NCI-H187 treated with DMSO at 0.1 percent for 48 hours (cell line): Measurements from ENCODE around the gene METTL2B.
"Not testable (repeated sequence)": the region's sequence is repeated elsewhere in the genome, so short reads cannot be mapped to it uniquely, and the experiment has no call there.

Experiments used
- DNase-seq: peaks from one replicate; lab custom pipeline; 2025; lab: John Stamatoyannopoulos, UW

The METTL2B gene

DNA sequence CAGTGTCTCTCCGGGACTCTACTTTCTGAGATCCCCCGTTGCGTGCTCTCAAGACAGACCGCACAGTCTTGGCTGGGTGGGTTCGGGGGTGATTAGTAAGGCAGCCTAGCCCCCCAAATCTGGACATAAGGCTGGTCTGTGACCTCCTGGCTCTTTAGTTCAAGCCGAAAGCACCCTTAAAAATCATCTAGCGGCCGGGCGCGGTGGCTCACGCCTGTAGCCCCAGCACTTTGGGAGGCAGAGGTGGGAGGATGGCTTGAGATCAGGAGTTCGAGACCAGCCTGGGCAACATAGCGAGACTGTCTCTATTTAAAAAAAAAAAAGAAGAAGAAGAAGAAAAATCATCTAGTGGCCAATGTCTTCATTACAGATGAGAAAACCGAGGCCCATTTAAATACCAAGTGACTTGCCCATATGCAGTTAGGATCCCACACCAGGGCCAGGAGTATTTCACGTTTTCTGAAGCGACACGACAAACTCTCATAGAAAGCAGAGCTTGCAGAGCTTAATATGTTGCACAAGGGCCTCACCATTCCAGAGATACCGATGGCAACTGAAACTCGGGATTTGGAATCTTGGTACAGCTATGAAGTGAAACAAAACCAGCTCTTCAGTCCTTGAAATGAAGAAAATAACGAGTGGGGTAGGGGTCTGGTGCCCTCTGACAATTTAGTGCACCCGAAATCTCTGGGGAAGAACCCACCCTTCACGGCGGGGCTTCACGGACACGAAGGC lies 21.6 kb upstream of the METTL2B start:
- DNase-seq, result no peak

DNA sequence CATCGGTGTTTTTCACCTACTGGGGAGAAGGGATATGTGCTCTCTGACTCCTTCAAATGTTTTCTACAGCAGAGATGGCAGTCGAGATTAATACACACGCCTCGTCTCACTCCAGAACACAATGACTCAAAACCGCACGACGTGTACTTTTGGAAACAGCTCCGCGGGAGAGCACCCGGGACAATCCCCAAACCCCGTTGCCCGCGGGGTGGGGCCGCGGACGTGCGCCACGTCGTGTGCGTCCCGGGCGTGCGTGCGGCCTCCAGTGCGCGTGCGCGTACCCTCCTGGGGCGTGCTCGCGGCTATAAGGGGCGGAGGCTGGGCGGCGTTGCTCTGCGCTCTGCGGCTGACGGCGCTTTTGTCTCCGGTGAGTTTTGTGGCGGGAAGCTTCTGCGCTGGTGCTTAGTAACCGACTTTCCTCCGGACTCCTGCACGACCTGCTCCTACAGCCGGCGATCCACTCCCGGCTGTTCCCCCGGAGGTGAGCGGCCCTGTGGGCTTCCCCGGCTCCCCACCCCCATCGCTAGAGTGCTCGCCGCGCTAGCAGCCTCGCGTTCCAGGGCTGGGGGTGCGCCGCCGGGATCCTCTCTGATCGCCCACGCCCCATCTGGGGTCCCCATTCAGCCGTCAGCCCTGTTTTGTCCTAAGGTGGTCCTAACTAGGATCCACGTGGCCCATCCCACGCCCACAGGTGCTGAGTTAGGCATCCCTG lies 20.8 kb upstream of the METTL2B start, which contains the start of gene HILPDA:
Gene HILPDA (plus strand): TSS at position 336 of the 712 bp plus-strand sequence. CDS start 1,391 bp downstream, outside the sequence.
- DNase-seq, result peak; percentile 68

DNA sequence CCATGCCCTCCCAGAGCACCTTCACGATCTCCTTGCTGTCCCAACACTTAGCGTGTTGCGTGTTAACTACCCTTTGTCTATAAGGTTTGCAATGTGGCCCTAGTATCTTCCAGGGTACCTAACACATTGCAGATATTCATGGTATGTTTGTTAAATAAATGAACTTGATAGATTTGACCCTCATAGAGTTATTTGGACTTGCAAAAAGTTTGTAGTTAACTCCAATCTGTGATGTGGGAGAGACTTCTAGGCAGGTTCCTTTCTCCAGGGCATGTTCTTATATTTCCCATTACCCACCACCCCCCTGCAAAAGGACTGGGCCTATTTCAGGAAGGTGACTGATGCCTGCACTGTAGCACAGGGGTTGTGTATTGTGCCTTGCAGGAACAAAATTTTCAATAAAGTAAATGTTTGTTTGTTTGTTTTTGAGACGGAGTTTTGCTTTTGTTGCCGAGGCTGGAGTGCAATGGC lies 20.3 kb upstream of the METTL2B start:
- DNase-seq, result no peak

DNA sequence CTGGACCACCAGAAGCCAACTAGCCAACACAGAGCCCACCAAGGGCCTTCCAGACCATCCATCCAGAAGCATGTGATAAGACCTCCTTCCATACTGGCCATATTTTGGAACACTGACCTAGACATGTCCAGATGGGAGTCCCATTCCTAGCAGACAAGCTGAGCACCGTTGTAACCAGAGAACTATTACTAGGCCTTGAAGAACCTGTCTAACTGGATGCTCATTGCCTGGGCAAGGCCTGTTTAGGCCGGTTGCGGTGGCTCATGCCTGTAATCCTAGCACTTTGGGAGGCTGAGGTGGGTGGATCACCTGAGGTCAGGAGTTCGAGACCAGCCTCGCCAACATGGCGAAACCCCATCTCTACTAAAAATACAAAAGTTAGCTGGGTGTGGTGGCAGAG lies 19.2 kb upstream of the METTL2B start:
- DNase-seq, result not testable (repeated sequence)

DNA sequence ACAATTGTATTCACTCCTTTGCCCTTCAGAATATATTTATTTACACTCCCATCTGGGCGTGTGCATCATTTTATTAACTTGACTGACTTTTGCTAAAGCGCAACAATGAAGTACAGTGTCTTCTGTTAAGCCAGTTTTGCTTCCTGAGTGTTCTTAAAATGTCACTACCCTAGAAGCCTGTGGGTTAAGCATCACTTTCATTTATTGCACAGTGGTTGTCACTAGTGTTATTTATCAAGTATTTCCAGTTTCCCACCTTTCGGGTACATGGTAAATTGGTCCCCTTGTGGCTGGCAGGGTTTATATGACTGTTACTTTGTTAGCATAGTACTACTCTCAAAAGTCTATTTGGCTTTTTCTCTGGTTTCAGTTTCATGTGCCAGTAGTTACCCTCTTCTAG lies 17.6 kb upstream of the METTL2B start:
- DNase-seq, result no peak

DNA sequence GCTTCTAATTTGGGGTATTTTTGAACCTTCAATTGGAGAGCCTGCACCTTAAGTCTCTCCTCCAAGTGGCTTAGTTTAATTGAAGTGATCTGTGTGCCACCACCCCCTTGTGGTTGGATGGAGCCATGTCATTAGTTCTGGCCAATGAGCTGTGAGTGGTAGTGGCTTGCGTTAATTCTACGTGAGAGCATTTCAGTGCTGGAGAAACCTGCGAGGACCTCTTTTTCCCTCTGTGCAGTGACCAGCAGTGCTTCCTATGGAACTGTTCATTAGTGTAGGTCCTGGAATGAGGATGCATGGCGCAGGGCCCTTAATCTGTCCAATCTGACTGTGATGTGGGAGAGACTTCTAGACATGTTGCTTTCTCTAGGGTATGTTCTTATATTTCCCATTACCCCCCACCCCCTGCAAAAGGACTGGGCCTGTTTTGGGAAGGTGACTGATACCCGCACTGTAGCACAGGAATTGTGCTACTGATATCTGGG lies 17.1 kb upstream of the METTL2B start:
- no peak for DNase-seq

DNA sequence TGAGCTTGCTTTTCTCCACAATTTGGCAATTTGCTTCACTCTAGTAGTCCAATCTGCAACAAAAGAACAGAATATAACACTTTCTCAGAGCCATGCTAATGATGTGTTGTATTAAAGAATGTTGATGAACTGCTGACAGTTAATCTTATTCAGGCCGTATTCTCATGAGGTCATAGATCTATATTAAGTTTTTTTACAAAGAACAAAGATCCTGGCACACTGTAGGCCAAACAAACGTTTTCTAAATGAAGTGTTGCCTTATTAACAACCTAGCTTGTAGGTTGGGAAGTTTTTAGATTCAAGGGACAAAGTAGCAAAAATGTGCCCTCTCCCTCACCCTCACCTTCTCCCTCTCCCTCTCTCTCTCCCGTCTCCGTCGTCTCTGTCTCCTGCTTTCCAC lies 14.1 kb upstream of the METTL2B start:
- no peak for DNase-seq

DNA sequence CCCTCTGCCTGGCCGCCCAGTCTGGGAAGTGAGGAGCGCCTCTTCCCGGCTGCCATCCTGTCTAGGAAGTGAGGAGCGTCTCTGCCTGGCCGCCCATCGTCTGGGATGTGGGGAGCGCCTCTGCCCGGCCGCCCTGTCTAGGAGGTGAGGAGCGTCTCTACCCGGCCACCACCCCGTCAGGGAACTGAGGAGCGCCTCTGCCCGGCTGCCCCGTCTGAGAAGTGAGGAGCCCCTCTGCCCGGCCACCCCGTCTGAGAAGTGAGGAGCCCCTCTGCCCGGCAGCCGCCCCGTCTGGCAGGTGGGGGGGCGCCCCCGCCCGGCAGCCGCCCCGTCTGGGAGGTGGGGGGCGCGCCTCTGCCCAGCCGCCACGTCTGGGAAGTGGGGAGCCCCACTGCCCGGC lies 13.2 kb upstream of the METTL2B start:
- not testable (repeated sequence) for DNase-seq

DNA sequence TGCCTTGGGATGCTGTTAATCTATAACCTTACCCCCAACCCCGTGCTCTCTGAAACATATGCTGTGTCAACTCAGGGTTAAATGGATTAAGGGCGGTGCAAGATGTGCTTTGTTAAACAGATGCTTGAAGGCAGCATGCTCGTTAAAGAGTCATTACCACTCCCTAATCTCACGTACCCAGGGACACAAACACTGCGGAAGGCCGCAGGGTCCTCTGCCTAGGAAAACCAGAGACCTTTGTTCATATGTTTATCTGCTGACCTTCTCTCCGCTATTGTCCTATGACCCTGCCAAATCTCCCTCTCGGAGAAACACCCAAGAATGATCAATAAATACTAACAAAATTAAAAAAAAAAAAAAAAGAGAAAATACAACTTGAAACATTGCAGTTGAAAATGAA lies 12.6 kb upstream of the METTL2B start:
- DNase-seq, result not testable (repeated sequence)

DNA sequence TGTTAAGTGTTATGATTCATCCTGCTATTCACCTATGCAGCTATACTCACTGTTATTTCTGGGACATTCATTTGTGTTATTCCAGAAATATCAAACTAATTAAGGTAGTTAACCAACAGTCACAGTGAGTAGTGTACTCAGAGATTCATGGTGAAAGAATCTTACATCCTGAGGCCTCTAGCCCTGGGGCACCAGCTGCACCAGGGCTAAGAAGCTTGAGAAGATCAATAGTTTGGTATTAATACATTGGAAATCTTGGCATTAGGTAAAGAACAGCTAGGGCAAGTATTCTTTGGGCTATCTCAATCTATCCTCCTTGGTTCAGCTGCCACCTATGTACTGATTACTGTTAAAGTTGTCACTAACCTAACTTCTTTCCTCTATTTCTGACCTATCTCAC lies 9.7 kb upstream of the METTL2B start:
- DNase-seq, result not testable (repeated sequence)

DNA sequence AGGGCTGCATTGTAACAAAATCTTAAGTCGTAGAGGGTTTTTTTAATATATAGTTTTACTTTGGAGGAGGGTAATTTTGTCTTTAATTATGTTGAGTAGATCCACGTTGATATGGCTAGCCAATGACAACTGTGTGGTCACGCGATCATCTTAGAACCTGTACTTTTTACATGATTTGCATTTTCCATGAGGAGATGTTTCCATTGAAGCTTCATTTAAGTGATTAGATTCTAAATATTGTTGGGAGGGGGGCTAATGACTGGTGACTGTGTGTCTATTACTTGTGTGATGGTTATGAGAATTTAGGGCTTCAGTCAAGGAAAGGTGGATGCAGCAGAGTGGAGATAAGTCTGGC lies 765 bp downstream of the METTL2B start:
- not testable (repeated sequence) for DNase-seq

DNA sequence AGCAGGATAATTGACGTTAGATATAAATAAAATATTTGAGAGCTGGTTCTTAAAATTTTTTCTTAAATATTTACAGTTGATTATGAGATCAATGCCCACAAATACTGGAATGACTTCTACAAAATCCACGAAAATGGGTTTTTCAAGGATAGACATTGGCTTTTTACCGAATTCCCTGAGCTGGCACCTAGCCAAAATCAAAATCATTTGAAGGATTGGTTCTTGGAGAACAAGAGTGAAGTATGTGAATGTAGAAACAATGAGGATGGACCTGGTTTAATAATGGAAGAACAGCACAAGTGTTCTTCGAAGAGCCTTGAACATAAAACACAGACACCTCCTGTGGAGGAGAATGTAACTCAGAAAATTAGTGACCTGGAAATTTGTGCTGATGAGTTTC lies 2.5 kb downstream of the METTL2B start:
- not testable (repeated sequence) for DNase-seq

DNA sequence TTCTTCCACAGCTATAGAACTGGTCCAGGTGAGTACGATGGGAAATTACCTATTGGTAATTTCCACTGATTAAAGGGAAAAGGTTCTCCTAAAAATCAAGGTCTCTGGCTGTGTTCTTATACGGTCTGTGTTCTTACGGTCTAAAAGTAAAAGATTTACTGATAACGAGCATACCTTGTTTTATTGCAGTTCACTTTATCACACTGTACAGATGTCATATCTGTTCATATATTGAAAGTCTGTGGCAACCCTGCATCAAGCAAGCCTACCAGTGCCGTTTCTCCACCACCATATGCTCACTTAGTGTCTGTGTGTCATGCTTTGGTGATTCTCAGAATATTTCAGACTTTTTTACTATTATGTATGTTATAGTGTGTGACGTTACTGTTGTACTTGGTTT lies 11.6 kb downstream of the METTL2B start:
- DNase-seq, result not testable (repeated sequence)

DNA sequence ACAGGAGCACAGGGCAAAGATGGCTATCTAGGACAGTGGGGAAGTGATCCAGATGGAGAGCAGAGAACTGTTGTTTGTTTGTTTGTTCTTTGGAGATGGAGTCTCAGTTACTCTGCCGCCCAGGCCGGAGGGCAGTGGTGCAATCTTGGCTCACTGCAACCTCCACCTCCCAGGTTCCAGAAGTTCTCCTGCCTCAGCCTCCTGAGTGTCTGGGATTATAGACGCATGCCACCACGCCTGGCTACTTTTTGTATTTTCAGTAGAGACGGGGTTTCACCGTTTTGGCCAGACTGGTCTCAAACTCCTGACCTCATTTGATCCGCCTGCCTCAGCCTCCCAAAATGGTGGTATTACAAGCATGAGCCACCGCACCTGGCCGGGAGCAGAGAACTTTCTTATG lies 20.9 kb downstream of the METTL2B start:
- DNase-seq, result no peak

DNA sequence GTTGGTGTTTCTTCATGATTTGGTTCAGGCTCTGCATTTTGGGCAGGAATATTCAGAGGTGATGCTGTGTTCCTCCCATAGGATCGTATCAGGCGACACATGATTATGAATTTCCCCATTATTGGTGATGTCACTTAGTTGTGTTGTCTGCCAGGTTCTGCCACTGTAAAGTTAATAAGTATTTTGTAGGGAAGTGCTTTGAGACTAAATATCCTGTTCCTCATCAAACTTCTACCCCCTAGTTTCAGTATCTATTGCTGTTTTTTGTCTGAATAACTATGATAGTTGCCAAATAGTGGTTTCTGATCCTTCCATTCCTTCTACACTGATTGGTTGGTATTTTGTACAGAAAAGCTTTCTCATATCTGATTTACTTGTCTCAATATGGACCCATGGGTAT lies 28.9 kb downstream of the METTL2B start:
- DNase-seq, result not testable (repeated sequence)

DNA sequence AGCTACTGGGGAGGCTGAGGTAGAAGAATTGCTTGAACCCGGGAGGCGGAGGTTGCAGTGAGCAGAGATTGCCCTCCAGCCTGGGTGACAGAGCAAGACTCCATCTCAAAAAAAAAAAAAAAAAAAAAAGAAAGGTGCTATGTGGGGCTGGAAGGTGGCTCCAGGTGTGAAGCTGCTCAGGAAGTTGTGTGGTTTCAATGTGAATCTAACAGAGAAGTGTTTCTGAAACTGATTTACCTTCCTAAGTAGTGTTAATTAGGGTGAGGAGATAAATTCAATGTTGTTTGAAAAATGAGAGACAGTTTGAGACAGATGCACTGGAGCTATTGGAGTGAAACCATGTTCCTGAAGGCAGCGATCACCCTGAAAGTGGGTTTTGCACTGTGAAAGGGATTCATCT lies 30.3 kb downstream of the METTL2B start:
- not testable (repeated sequence) for DNase-seq

DNA sequence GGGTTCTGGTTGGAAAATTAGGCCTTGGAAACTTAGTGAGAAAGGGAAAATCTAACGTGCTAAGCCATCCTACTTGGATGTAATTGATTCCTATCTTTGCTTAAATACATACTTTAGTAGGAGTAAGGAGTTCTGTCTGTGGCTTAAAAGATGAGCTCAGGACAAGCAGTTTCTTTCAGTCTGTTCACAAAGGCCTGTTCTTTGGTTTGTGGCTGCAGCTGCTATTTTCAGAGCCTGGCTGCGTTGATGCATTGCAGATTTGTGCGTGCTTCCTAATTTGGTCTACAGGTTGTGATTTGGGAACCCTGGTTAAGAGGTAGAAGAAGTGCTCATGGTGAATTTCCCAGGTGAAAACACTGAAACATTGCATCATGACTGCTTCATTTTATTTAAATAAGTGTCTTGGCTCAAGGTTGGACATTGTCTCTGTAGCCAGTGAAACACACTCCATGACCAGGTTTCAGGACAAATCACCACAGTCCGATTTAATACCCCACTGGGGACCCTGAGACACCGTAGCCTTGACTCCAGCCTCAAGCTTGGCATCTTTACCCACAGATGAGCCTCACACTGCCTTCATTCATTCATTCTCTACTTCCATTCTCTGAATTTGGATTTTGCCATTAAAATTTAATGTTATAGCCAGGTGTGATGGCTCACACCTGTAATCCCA lies 30.9 kb downstream of the METTL2B start:
- DNase-seq, result not testable (repeated sequence)

DNA sequence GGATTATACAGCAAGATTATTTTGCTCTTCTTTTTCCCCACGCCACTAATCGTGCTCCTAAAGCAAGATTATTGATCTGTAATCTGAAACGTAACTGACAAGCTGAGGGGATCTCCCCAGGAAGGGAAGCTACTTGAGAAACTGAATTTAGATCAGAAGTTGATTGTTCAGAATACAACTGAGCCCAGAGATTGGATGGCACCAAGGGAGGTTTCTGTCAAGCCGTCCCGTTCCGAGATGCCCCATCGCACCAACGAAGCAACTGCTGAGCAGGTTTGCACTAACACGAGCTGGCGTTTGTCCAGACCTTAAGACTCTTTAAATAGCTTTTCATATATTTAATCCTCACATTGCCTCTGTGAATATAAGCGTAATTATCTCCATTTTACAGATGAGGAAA lies 35.1 kb downstream of the METTL2B start:
- DNase-seq, result not testable (repeated sequence)

DNA sequence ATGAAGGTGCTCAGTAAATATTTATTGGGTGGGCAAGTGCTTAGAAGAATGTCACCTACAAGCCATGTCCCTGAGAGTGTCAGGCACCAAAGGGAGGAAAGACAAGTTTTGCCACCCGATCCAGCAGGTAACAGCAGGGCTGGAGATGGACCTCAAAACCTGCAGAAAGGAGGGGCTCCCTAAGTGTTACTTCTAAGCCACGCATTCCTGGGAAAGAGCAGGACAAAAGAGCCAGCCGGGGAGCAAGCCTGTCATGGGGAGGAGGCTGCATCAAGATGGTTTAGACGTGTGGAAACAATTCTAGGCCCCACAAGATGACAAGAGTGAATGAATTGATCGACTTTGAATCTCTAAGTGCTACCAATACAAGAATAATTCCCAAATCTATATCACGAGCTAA lies 38.7 kb downstream of the METTL2B start:
- DNase-seq, result not testable (repeated sequence)

DNA sequence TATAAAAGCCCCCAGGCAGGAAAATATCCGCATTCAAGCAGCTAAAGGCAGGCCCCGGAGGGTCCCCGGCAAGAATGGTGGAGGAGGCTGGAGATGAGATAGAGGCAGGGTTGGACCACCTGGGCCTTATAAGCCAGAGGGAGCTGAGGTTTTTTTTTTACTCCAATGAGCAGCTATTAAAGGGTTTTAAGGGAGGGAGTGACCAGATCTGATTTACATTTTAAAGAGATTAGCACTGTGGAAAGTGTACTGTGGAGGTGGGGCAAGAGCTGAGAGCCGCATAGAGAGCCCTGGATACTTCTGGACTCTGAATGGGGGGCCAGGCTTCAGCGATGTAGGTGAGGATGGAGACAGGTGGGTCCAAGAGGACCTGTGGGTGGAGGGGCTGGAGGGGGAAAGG lies 40.5 kb downstream of the METTL2B start:
- DNase-seq, result not testable (repeated sequence)

DNA sequence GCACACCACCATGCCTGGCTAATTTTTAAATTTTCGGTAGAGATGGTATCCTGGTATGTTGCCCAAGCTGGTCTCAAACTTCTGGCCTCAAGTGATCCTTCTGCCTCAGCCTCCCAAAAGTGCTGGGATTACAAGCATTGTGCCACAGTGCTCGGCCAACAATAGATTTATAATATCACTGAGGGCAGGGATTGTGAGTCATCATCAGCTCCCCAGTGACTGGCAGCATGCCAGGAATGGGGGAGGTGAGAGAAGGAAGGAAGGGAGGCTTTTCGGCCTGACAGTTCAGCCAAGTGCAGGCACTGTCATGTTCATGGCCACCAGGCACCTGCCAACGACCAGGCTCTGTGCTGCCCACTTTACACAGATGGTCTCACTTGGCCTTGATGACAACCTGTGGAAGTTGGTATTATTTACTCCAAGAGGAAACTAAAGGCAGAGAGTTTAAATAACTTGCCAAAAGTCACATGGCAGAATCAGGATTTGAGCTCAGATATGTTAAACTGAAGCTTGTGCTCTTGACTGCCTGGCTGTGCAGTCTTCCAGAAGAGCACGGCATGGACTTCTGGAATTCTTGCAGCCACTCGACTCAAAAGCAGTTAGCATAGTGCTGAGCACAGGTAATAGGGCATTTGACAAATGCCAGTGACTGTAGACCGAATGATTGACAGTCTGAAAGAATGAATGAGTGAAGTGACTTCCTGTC lies 46.8 kb downstream of the METTL2B start:
- DNase-seq, result not testable (repeated sequence)

DNA sequence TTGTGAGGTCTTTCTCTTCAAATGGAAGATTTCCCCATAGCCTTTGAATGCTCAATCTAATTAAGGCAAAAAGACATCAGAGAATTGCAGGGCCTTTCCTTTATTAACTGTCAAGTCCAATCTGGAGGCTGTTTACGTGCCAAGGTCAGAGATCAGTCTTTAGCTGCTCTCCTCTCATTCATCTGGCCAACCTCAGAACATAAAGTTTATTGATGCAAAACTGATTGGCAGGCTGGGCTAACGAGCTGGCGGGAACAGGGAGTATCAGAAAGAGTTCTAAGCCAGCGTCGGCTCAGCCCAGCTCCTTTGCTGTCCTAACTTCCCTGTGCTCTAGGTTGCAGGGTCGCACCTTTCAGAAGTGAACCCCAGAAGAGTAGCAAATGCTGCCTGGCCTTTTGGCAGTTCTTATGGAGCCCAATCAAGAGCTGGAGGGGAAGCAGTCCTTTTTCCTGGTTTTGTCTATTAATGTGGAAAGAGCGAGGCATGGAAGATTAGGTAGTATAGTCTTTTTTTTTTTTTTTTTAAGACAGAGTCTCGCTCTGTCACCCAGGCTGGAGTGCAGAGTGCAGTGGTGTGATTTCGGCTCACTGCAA lies 47.5 kb downstream of the METTL2B start:
- not testable (repeated sequence) for DNase-seq
